NT2/D1 (cell line): Measurements from ENCODE around the gene ARSG.

Source experiments
- SUZ12 ChIP-seq: IDR thresholded peaks from 2 replicates; pipeline ENCODE4 v1.6.1; 2011; ENCODE audit not compliant: insufficient read length, insufficient read depth; ENCODE audit errors: extremely low read depth
- YY1 ChIP-seq: IDR thresholded peaks from 2 replicates; pipeline ENCODE4 v1.6.1; 2011; ENCODE audit not compliant: insufficient read length, insufficient read depth
- ZNF274 ChIP-seq: IDR thresholded peaks from 2 replicates; pipeline ENCODE4 v1.6.1; 2011; ENCODE audit warnings: mild to moderate bottlenecking, low read depth, low read length

DNA sequence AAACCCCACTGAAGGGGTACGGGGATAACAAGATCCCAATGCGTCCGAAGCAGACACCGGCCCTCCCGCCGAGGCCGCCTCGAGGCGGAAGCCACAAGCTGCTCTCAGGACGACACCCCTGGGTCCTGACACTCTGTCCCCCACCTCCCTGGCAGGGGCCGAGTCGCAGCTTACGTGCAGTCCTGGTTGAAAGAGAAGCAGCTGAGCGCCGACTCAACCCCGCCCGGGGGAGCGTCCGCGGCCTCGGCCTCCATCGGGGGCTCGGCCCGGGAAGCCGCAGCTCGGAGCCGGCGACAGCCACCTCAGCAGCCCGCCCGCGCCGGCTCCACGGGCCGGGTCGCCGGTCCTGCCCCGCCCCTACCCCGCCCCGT is 165.9 kb downstream of the ARSG start, which contains the start of gene WIPI1:
- no peak for TF ChIP-seq YY1
- no peak for TF ChIP-seq ZNF274
- no peak for TF ChIP-seq SUZ12
